Fibroblast of villous mesenchyme (primary cell): ENCODE measurements around the gene AP1S2. TPM values are rescaled to one million over a fixed set of nuclear protein-coding genes. Genes with fewer than 3 reads are reported as not detected.
A peak's percentile ranks its signal among the peaks of the same experiment; 100 is the strongest.

Source experiments
- DNase-seq: peaks from one replicate; pipeline ENCODE4 v3.0.0-alpha.2; 2010; ENCODE audit warnings: low read depth
- H3K4me3 ChIP-seq: 2 replicates; pipeline ENCODE4 v1.5.1; 2011; ENCODE audit warnings: low read depth, mild to moderate bottlenecking, low read length
- total RNA-seq: library from RNA; depleted of rRNA; stranded (reverse); fragments of >200 nt; gene quantifications from 2 replicates; pipeline ENCODE4 v1.2.3, GENCODE V29; 2012
- TF ChIP-seq, protein P1 (sequence below): IDR thresholded peaks from 2 replicates; pipeline ENCODE4 v1.5.1; 2012; ENCODE audit warnings: low read depth, mild to moderate bottlenecking, low read length; ENCODE audit not compliant: insufficient read depth

AP1S2 gene
- total RNA-seq, 1 donor: 39.7 TPM

DNA sequence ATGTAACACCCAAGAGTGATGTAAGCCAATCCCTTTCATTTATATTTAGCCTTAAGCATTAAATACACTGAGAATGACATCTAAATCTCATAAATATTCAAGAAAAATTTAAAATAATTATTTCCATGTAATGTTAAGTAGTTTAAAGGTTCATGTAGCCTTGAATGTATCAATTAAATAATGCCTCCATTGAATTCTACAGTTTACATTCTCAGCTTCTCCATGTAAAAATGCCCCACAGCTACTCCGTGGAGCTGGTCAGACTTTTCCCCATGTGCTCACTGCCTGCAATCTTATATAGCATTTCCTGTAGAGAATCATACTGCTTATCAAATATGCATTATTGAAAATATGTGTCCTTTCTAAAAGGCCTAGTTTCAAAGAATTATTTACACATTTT lies 25.4 kb downstream of the AP1S2 start:
- TF ChIP-seq, protein P1, sequence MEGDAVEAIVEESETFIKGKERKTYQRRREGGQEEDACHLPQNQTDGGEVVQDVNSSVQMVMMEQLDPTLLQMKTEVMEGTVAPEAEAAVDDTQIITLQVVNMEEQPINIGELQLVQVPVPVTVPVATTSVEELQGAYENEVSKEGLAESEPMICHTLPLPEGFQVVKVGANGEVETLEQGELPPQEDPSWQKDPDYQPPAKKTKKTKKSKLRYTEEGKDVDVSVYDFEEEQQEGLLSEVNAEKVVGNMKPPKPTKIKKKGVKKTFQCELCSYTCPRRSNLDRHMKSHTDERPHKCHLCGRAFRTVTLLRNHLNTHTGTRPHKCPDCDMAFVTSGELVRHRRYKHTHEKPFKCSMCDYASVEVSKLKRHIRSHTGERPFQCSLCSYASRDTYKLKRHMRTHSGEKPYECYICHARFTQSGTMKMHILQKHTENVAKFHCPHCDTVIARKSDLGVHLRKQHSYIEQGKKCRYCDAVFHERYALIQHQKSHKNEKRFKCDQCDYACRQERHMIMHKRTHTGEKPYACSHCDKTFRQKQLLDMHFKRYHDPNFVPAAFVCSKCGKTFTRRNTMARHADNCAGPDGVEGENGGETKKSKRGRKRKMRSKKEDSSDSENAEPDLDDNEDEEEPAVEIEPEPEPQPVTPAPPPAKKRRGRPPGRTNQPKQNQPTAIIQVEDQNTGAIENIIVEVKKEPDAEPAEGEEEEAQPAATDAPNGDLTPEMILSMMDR: no peak
- no peak overlapping the region for H3K4me3 ChIP-seq
- no peak for DNase-seq

DNA sequence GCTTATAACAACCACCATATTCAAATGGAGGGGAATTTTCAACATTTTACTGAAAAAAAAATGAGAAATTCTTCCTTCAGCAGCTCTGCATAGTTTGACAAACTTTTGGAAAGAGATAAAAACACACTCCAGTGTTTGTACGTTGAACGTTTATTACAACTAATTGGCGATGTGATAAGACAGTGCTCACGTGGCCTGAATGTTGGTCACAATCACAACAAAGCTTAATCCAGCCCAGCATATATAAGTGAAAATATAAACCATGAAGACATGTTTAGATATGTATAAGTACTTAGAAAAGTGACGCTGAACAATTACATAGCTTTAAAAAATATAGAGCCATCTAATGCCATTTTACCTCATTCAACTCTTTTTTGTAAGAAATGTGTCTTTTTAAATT lies 28.7 kb downstream of the AP1S2 start:
- H3K4me3 ChIP-seq: no peak overlapping the region
- no peak for DNase-seq
- TF ChIP-seq, protein P1: no peak

DNA sequence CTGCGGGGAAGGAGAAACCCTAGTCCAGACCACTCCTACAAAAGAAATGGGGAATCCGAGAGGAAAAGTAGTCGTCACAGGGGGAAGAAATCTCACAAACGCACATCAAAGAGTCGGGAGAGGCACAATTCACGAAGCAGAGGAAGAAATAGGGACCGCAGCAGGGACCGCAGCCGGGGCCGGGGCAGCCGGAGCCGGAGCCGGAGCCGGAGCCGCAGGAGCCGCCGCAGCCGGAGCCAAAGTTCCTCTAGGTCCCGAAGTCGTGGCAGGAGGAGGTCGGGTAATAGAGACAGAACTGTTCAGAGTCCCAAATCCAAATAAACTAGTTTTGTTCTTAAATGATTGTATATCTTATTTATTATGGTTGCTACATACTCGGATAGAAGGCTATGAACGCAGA lies 31.7 kb downstream of the AP1S2 start:
- TF ChIP-seq, protein P1: no peak
- no peak overlapping the region for H3K4me3 ChIP-seq
- no peak for DNase-seq

DNA sequence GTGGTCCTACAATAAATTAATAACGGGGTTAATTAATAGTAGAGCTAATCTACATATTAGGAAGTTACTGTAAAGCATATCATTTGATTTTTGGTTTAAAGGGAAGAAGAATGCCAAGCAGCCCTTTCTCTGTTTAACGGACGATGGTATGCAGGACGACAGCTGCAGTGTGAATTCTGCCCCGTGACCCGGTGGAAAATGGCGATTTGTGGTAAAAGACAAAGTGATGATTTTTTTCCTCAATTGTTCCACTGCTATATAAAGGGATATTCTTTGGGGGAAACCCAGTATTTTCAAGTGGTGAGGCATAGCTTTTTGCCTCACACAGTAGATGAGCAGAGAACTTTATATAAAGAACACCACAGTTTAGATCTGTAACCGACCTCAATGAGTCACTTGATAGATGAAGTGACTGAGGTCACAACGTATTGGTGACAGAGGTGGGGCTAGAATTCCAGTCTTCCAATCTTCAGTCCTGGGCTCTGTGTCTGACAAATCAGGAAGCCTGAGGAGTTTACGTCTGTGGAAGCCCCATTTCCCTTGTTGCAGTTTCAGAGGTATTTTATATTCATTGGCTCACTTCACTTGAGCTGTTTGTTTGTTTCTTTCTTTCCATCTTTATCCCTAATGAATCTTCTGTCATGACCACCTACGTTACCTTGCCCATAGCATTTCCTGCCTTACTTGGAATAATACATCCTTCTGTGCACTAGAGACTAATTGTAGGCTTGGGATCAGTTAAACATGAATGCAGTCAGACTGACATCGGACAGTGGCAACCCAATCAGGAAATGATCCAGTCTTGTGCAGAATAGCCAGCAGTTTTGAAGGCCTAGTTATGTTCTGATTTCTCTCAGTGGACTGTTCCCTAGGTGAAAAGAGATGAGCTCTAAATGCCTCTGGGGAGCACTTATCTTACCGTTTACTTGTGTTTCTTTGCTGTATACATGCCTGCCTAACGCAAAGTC lies 34.2 kb downstream of the AP1S2 start:
- DNase-seq: no peak
- TF ChIP-seq, protein P1: no peak
- H3K4me3 ChIP-seq: no peak overlapping the region

DNA sequence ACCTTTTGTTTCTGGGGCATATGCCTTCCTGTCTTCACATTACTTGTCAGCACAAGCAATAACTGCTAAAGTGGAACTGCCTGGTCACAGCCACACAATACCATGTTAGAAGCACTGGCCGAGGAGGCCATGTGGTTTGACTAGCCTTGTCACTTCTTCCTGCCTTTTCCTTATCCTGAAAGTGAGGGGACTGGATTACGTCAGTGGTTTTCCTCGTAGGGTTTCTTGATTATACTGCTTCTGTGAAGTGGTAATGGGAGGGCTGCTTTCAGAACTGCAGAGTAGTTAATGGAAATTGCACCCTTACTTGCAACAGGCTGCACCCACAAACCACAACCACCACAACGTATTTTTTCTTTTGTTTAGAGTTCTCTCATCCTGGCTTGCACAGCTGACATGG lies 37.7 kb downstream of the AP1S2 start:
- TF ChIP-seq, protein P1: no peak
- peak; percentile 13 for DNase-seq
- H3K4me3 ChIP-seq: no peak overlapping the region

DNA sequence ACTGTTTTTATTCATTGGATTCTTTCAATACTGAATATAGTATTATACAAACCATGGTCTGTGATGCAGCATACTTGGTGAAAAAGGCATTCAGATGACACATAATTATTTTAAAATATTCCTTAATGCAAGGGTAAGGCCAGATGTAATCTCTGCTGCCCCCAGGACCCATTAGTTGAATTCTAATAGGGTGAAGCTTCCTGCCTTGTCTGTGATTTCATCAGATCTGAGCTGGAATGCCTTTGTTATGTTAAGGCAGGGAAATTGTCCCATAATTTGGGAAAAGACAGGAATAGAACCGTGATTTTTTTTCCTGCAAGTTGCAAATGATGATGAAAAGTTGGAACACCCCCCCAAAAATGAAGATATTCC lies 38.2 kb downstream of the AP1S2 start:
- DNase-seq: no peak
- TF ChIP-seq, protein P1: no peak

More for the DNA sequence above, 38.2 kb downstream of the AP1S2 start:
- H3K4me3 ChIP-seq: no peak overlapping the region
